ENCODE results near the gene HEMK1.

GRCh38 chr3:50573566-50574443 lies 4.5 kb downstream of the HEMK1 start:
- no peak for TF ChIP-seq POLR2AphosphoS5 (IDR thresholded peaks at IDR 0.05)
- no peak for TF ChIP-seq EP300 (IDR thresholded peaks at IDR 0.05; ENCODE audit: low read depth)

Data from transverse colon (tissue), 3 donors.